Heart right ventricle (tissue), 16 donors: ENCODE measurements around the gene LRP1B. TPM values are rescaled to one million over a fixed set of nuclear protein-coding genes. Genes with fewer than 3 reads are reported as not detected.

Experiments
- ATAC-seq, 8 donors: fragments of 200-7000 bp; cut with Tn5 transposase; one replicate each; pipeline ENCODE4 v1.9.1; 2020; ENCODE audit warnings: mild to moderate bottlenecking in 8 of 8, moderate library complexity in 8 of 8, moderate number of reproducible peaks in 1 of 8
- DNase-seq, 2 donors: peaks; one replicate each; pipeline ENCODE4 v3.0.0-alpha.2; 2020
- H3K27ac ChIP-seq, 10 donors: fragments of 200-600 bp; sonication (generic) in 2 of 10; one replicate each; pipeline versions ENCODE4 v1.5.0 to v1.8.0; 2020 to 2022; ENCODE audit warnings: mild to moderate bottlenecking in 3 of 10
- H3K27me3 ChIP-seq, 7 donors: fragments of 200-600 bp; one replicate each; pipeline ENCODE4 v1.8.0; 2021 to 2022; ENCODE audit warnings: mild to moderate bottlenecking in 2 of 7
- H3K36me3 ChIP-seq, 9 donors: fragments of 200-600 bp; sonication (generic) in 1 of 9; one replicate each; pipeline versions ENCODE4 v1.5.0 to v1.8.0; 2020 to 2022; ENCODE audit warnings: mild to moderate bottlenecking in 2 of 9
- H3K4me1 ChIP-seq, 9 donors: fragments of 200-600 bp; sonication (generic) in 1 of 9; one replicate each; pipeline versions ENCODE4 v1.5.0 to v1.8.0; 2020 to 2022; ENCODE audit warnings: mild to moderate bottlenecking in 4 of 9
- H3K4me3 ChIP-seq, 10 donors: fragments of 200-600 bp; sonication (generic) in 2 of 10; one replicate each; pipeline versions ENCODE4 v1.5.0 to v1.8.0; 2020 to 2022; ENCODE audit warnings: mild to moderate bottlenecking in 7 of 10, moderate library complexity in 2 of 10
- H3K9me3 ChIP-seq, 11 donors: fragments of 200-600 bp in 10 of 11; sonication (generic) in 2 of 11; one replicate each; pipeline versions ENCODE4 v1.5.0 to v1.8.0; 2013 to 2022; ENCODE audit warnings: mild to moderate bottlenecking in 2 of 11, control low read depth in 1 of 11, moderate library complexity in 1 of 11
- WGBS, 2 donors: extraction: QIAGEN DNeasy Blood & Tissue Kit; methylation state at CpG; one replicate each; pipeline ENCODE4 v1.1.7; 2013; ENCODE audit warnings: inconsistent platforms in 1 of 2; 5-methylcytosine and 5-hydroxymethylcytosine counted together
- intact Hi-C, 10 donors: fragments of 100-400 bp; cut with DNase I; formaldehyde crosslinking; loops; one replicate each; pipeline versions ENCODE4 v1.11.1 to v1.14.2; 2022
- polyA plus RNA-seq, 2 donors: library from polyadenylated mRNA; stranded (reverse); fragments of 200-250 nt; gene quantifications; one replicate each; pipeline ENCODE4 v1.2.3, GENCODE V29; 2013
- total RNA-seq, 10 donors: library from RNA; stranded (reverse); fragmentation: NEBNext Ultra II Directional in 3 of 10; extraction: Animal tissue kit (Norgen Biotek cat#: 25700) in 3 of 10; gene quantifications; one replicate each; pipeline versions ENCODE4 v1.2.1 to v1.2.4, GENCODE V29; 2021 to 2023
- TF ChIP-seq, protein P1 (sequence below), 9 donors: fragments of 200-600 bp; sonication (generic) in 2 of 9; IDR thresholded peaks; one replicate each; pipeline versions ENCODE4 v1.5.0 to v1.8.0; 2021 to 2022; ENCODE audit warnings: antibody characterized with exemption in 9 of 9, mild to moderate bottlenecking in 5 of 9, moderate library complexity in 1 of 9
- donor health status: Arrhythmogenic right ventricular cardiomyopathy.
- donor health status: ischemic (EF 13 %, LVEDD 7.1; RV severe dilation, severe dysfunction).
- donor health status: healthy with polysubstance abuse.
- donor health status: DM: no; HTN: yes; CAD: no.
- donor health status: DM: no; HTN: no; CAD: no.
- donor health status: ischemic (EF 25% LVEDD 6.9; RV normal size, moderate dysfunction).
- donor health status: ischemic (EF 25% LVEDD 5.7; RV mildly dilated, moderate dysfunction).
- donor health status: healthy.
- donor health status: DM: yes; HTN: yes; CAD: no.
- donor health status: Ischemic cardiomyopathy.
- donor health status: ischemic (EF 35%, LVEDD 5.7; RV mildly dilated, moderate dysfunction).
- donor health status: nonischemic (EF 11% LVEDD 7.7; RV severe dilation, severe dysfunction).
- donor health status: DM: yes; HTN: yes; CAD: no.
- donor health status: PGD.
- donor health status: ischemic (EF 29% LVEDD 5.4; RV normal size, mild dysfunction).
- donor health status: nonischemic (EF 23%, LVEDD 6.1; RV moderate dilation, normal function).

The LRP1B gene
- total and polyA plus RNA-seq, 12 donors, result 0.02 to 0.27 (median 0.14) TPM; not detected in 1

DNA sequence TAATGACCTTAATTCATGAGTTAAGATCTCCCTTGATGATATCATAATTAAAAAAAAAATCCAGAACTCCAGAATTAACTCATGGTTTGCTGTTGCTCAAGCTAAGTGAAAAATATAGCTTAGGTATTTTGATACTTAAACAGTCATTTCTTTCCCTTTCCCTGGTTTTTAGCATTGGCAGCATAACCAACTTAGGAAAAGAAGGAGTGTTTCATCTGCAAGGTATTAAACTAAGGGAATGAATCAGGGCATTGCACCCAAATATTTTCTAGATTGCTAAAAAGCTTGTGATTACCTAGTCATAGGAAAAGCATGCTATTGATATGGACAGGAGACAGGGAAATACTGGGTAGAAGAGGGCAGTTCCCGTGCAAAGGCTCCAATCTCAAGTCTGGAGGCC, 207.2 kb downstream of the LRP1B start:
- intact Hi-C loops, result no loop called here
- Histone ChIP-seq H3K9me3 (no peaks in the 10 kb centered on the region), H3K27me3 (no peaks in the 10 kb centered on the region), H3K4me1 (no peaks in the 10 kb centered on the region), H3K36me3 (no peaks in the 10 kb centered on the region), H3K27ac (no peak overlapping the region), H3K4me3 (no peak overlapping the region)
- DNase-seq (no peak), ATAC-seq (no peak)
- TF ChIP-seq, protein P1, sequence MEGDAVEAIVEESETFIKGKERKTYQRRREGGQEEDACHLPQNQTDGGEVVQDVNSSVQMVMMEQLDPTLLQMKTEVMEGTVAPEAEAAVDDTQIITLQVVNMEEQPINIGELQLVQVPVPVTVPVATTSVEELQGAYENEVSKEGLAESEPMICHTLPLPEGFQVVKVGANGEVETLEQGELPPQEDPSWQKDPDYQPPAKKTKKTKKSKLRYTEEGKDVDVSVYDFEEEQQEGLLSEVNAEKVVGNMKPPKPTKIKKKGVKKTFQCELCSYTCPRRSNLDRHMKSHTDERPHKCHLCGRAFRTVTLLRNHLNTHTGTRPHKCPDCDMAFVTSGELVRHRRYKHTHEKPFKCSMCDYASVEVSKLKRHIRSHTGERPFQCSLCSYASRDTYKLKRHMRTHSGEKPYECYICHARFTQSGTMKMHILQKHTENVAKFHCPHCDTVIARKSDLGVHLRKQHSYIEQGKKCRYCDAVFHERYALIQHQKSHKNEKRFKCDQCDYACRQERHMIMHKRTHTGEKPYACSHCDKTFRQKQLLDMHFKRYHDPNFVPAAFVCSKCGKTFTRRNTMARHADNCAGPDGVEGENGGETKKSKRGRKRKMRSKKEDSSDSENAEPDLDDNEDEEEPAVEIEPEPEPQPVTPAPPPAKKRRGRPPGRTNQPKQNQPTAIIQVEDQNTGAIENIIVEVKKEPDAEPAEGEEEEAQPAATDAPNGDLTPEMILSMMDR (IDR thresholded peaks at IDR 0.05), result no peak
- WGBS, 2 donors, result 58 to 90% methylated on average over 1 of the region's 1 CpG

DNA sequence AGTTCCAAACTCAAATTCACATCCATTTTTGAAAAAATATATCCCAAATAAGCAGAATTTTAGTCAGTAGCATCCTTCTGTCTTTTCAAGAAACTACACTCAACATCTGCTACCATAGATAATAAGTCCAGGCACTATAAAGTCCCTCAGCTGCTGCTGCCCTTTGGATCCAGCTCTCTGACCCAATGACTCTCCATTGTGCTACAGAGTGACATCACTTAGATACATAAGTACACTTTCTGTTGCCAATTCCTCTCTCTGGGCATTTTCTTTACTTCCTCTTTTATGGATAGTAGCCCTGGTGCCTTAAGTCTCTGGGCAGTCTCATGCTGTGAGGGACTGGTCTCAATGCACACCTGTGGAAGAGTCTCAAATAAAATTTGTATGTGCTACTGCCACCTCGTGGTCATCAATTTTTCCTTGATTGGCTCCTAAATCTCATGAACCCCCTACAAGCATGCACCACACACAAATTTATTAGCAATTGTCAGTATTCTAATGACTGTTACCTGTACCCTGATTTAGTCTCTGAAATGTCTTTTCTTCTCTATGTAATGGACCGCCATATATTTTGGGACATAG, 219.2 kb downstream of the LRP1B start:
- intact Hi-C loops, result no loop called here
- no peak for ATAC-seq
- no peak for DNase-seq
- H3K36me3 ChIP-seq, result no peaks in the 10 kb centered on the region
- 33 to 35% methylated on average over 2 of the region's 2 CpGs for WGBS, 2 donors
- H3K9me3 ChIP-seq, result peaks cover 0 to 32% (median 6%) of the 10 kb centered on the region in 11 donors
- no peak overlapping the region for H3K27ac ChIP-seq
- TF ChIP-seq, protein P1 (IDR thresholded peaks at IDR 0.05), result peak in 4 of 9 donors; percentile 11 to 27 (median 16)
- no peak overlapping the region for H3K4me3 ChIP-seq
- no peaks in the 10 kb centered on the region for H3K4me1 ChIP-seq
- no peaks in the 10 kb centered on the region for H3K27me3 ChIP-seq

- intact Hi-C loops, result no loop called here
- no peak overlapping the region for H3K27ac ChIP-seq
These were observed 224.1 kb downstream of the LRP1B start for GRCh38 chr2:141906678-141907077.

DNA sequence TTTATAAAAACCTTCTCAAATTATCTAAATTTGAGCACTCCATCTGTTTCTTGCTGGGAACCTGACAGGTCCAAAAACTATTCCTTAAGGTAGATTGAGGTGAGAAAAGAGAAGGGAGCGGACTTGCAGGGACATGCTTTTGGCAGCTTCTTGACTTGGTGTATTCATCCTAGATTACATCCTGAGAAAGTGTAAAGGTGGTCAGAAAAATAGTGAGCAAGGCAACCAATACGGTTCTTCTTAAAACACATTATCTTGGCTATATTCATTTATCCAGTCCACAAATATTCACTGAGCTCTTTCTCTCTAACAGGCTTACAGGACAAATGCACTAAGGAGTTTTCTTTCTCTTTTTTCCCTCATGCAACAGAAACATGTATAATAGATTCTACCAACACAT, 230.0 kb downstream of the LRP1B start:
- Histone ChIP-seq H3K4me3 (no peak overlapping the region), H3K9me3 (no peaks in the 10 kb centered on the region), H3K27ac (no peak overlapping the region), H3K27me3 (no peaks in the 10 kb centered on the region), H3K4me1 (no peaks in the 10 kb centered on the region), H3K36me3 (no peaks in the 10 kb centered on the region)
- WGBS, 2 donors, result 83 to 88% methylated on average over 2 of the region's 2 CpGs
- intact Hi-C loops, result no loop called here
- DNase-seq (no peak), ATAC-seq (no peak)
- TF ChIP-seq, protein P1 (IDR thresholded peaks at IDR 0.05), result no peak

More at GRCh38 chr2:141906678-141907077, 224.1 kb downstream of the LRP1B start:
- H3K4me3 ChIP-seq, result no peak overlapping the region
- no peaks in the 10 kb centered on the region for H3K27me3 ChIP-seq
- no peak for ATAC-seq
- no peaks in the 10 kb centered on the region for H3K36me3 ChIP-seq
- TF ChIP-seq, protein P1 (IDR thresholded peaks at IDR 0.05), result no peak
- WGBS, 2 donors, result 61 to 63% methylated on average over 2 of the region's 2 CpGs
- DNase-seq, result no peak
- peaks cover 0 to 3% (median 0%) of the 10 kb centered on the region in 11 donors for H3K9me3 ChIP-seq
- no peaks in the 10 kb centered on the region for H3K4me1 ChIP-seq
